GM23248 (cell line): ENCODE results near the gene PPP2R5A. TPM values are rescaled to one million over a fixed set of nuclear protein-coding genes. Genes with fewer than 3 reads are reported as not detected.
A peak's percentile ranks its signal among the peaks of the same experiment; 100 is the strongest.

Source experiments
- DNase-seq: peaks from one replicate; pipeline ENCODE4 v3.0.0-alpha.2; 2015
- H2AFZ ChIP-seq: fragments of 200-600 bp; sonication (generic); 2 replicates; pipeline ENCODE4 v1.6.1; 2016; ENCODE audit warnings: antibody characterized with exemption
- H3F3A ChIP-seq: fragments of 200-600 bp; sonication (generic); 2 replicates; pipeline ENCODE4 v1.6.1; 2016; ENCODE audit warnings: mild to moderate bottlenecking, antibody characterized with exemption, mixed run types; ENCODE audit not compliant: insufficient read depth
- H3K27ac ChIP-seq: fragments of 200-600 bp; sonication (generic); 2 replicates; pipeline ENCODE4 v1.5.1; 2016; ENCODE audit warnings: mild to moderate bottlenecking
- H3K27me3 ChIP-seq: fragments of 200-600 bp; sonication (generic); replicated peaks from 2 replicates; pipeline ENCODE4 v1.6.1; 2016; ENCODE audit warnings: mild to moderate bottlenecking; ENCODE audit not compliant: insufficient read depth
- H3K36me3 ChIP-seq: fragments of 200-600 bp; sonication (generic); 2 replicates; pipeline ENCODE4 v1.6.1; 2016; ENCODE audit warnings: low read depth, mild to moderate bottlenecking
- H3K4me1 ChIP-seq: fragments of 200-600 bp; sonication (generic); 2 replicates; pipeline ENCODE4 v1.6.1; 2016; ENCODE audit warnings: mild to moderate bottlenecking; ENCODE audit not compliant: insufficient read depth
- H3K4me2 ChIP-seq: fragments of 200-600 bp; sonication (generic); one replicate; pipeline ENCODE4 v1.6.1; 2016; ENCODE audit warnings: mild to moderate bottlenecking; ENCODE audit not compliant: unreplicated experiment
- H3K4me3 ChIP-seq: fragments of 200-600 bp; sonication (generic); 2 replicates; pipeline ENCODE4 v1.5.1; 2016; ENCODE audit warnings: mild to moderate bottlenecking
- H3K79me2 ChIP-seq: fragments of 200-600 bp; sonication (generic); 2 replicates; pipeline ENCODE4 v1.6.1; 2016; ENCODE audit warnings: mild to moderate bottlenecking; ENCODE audit not compliant: insufficient read depth
- H3K9ac ChIP-seq: fragments of 200-600 bp; sonication (generic); 2 replicates; pipeline ENCODE4 v1.6.1; 2016; ENCODE audit warnings: mild to moderate bottlenecking
- H3K9me2 ChIP-seq: fragments of 200-600 bp; sonication (generic); 2 replicates; pipeline ENCODE4 v1.6.1; 2016; ENCODE audit warnings: mixed run types, mild to moderate bottlenecking, moderate library complexity; ENCODE audit not compliant: insufficient read depth
- H3K9me3 ChIP-seq: fragments of 200-600 bp; sonication (generic); one replicate; pipeline ENCODE4 v1.6.1; 2017; ENCODE audit warnings: low read depth
- H4K20me1 ChIP-seq: fragments of 200-600 bp; sonication (generic); 2 replicates; pipeline ENCODE4 v1.6.0; 2016; ENCODE audit not compliant: insufficient read depth
- EZH2 ChIP-seq: fragments of 200-600 bp; sonication (generic); IDR thresholded peaks from 2 replicates; pipeline ENCODE4 v1.6.1; 2018; ENCODE audit warnings: antibody characterized with exemption, mild to moderate bottlenecking; ENCODE audit not compliant: insufficient read depth, poor library complexity, severe bottlenecking
- EZH2phosphoT487 ChIP-seq: fragments of 200-600 bp; sonication (generic); IDR thresholded peaks from 2 replicates; pipeline ENCODE4 v1.6.1; 2018; ENCODE audit warnings: antibody characterized with exemption, moderate library complexity, mild to moderate bottlenecking, low read depth; ENCODE audit not compliant: insufficient read depth
- WGBS, 2 experiments: methylation state at CpG; one replicate each; pipeline ENCODE4 v1.1.6; 2015 to 2017; ENCODE audit warnings: low lambda C conversion rate in 2 of 2, low coverage in 1 of 2; ENCODE audit errors: missing lambda C conversion rate in 2 of 2; 5-methylcytosine and 5-hydroxymethylcytosine counted together
- in situ Hi-C: fragments of 300-500 bp; cut with MboI; formaldehyde crosslinking; loops from 2 replicates; pipeline ENCODE4 v1.15.0; 2020
- polyA plus RNA-seq: library from polyadenylated mRNA; unstranded; fragments of >200 nt; fragmentation: Nextera tagmentation; extraction: Ambion mirVana; gene quantifications from 2 replicates; pipeline ENCODE4 v1.2.1, GENCODE V29; 2016
- total RNA-seq: library from RNA; depleted of rRNA; stranded (reverse); fragments of >200 nt; shearing (Covaris generic); gene quantifications from 2 replicates; pipeline ENCODE4 v1.2.3, GENCODE V29; 2014

PPP2R5A gene
- total and polyA plus RNA-seq, 2 experiments from 2014 or later = 13.9 to 31.7 TPM

- Histone ChIP-seq H3K27ac (no peak overlapping the region), H4K20me1 (no peaks in the 10 kb centered on the region), H3K9me3 (no peaks in the 10 kb centered on the region), H3K9ac (no peak overlapping the region), H3K4me2 (no peak overlapping the region), H3K36me3 (peaks cover 4% of the 10 kb centered on the region; the same call in 1 of the 2 replicates), H3K4me1 (peaks cover 27% of the 10 kb centered on the region), H3F3A (peaks cover 29% of the 10 kb centered on the region), H3K9me2 (no peaks in the 10 kb centered on the region), H3K4me3 (no peak overlapping the region), H3K27me3 (no peaks in the 10 kb centered on the region), H2AFZ (no peak overlapping the region), H3K79me2 (peaks cover 87% of the 10 kb centered on the region)
- TF ChIP-seq EZH2phosphoT487 (no peak), EZH2 (no peak)
- in situ Hi-C loops = no loop called here
- no peak for DNase-seq
These were observed 24.8 kb downstream of the PPP2R5A start for GRCh38 chr1:212309967-212310366.

- Histone ChIP-seq H4K20me1 (no peaks in the 10 kb centered on the region), H3K4me1 (peaks cover 27% of the 10 kb centered on the region), H3K27ac (no peak overlapping the region), H3K79me2 (peaks cover 87% of the 10 kb centered on the region), H3K9ac (no peak overlapping the region), H2AFZ (no peak overlapping the region), H3K4me3 (no peak overlapping the region), H3F3A (peaks cover 29% of the 10 kb centered on the region), H3K4me2 (no peak overlapping the region), H3K36me3 (peaks cover 4% of the 10 kb centered on the region; the same call in 1 of the 2 replicates), H3K27me3 (no peaks in the 10 kb centered on the region), H3K9me2 (no peaks in the 10 kb centered on the region), H3K9me3 (no peaks in the 10 kb centered on the region)
- WGBS, 2 experiments = 74 to 78% methylated on average over 3 of the region's 3 CpGs
- TF ChIP-seq EZH2 = no peak
- DNase-seq = no peak
- in situ Hi-C loops = no loop called here
These were observed 25.2 kb downstream of the PPP2R5A start for GRCh38 chr1:212310383-212310782.

GRCh38 chr1:212311836-212312497, 26.8 kb downstream of the PPP2R5A start:
- no peaks in the 10 kb centered on the region for H4K20me1 ChIP-seq
- H3K9me3 ChIP-seq = no peaks in the 10 kb centered on the region
- H2AFZ ChIP-seq = no peak overlapping the region
- no peaks in the 10 kb centered on the region for H3K9me2 ChIP-seq
- H3K4me3 ChIP-seq = no peak overlapping the region
- H3K27me3 ChIP-seq = no peaks in the 10 kb centered on the region
- peaks cover 4% of the 10 kb centered on the region; the same call in 1 of the 2 replicates for H3K36me3 ChIP-seq
- H3K27ac ChIP-seq = peak overlapping the region; percentile 57
- H3K4me2 ChIP-seq = peak overlapping the region; percentile 56
- H3K4me1 ChIP-seq = peaks cover 31% of the 10 kb centered on the region
- in situ Hi-C loops = no loop called here
- peaks cover 87% of the 10 kb centered on the region for H3K79me2 ChIP-seq
- H3K9ac ChIP-seq = peak overlapping the region; percentile 14; the same call in 1 of the 2 replicates
- no peak for TF ChIP-seq EZH2phosphoT487
- TF ChIP-seq EZH2 = no peak
- WGBS, 2 experiments = 28 to 36% methylated on average over 2 of the region's 2 CpGs
- peaks cover 29% of the 10 kb centered on the region for H3F3A ChIP-seq
- peak; percentile 73 for DNase-seq

- Histone ChIP-seq H3K79me2 (peaks cover 87% of the 10 kb centered on the region), H3K4me3 (no peak overlapping the region)
- TF ChIP-seq EZH2 = no peak
- no peak for TF ChIP-seq EZH2phosphoT487
These were observed 28.4 kb downstream of the PPP2R5A start for GRCh38 chr1:212313616-212314015.

GRCh38 chr1:212315184-212315583, 30.0 kb downstream of the PPP2R5A start:
- Histone ChIP-seq H2AFZ (no peak overlapping the region), H3K9ac (no peak overlapping the region), H3K4me2 (no peak overlapping the region), H4K20me1 (no peaks in the 10 kb centered on the region), H3K27me3 (no peaks in the 10 kb centered on the region), H3K9me3 (no peaks in the 10 kb centered on the region), H3K4me1 (peaks cover 40% of the 10 kb centered on the region), H3K27ac (no peak overlapping the region), H3F3A (peaks cover 29% of the 10 kb centered on the region), H3K79me2 (peaks cover 79% of the 10 kb centered on the region), H3K9me2 (no peaks in the 10 kb centered on the region), H3K36me3 (no peaks in the 10 kb centered on the region), H3K4me3 (no peak overlapping the region)
- TF ChIP-seq EZH2phosphoT487 (no peak), EZH2 (no peak)
- in situ Hi-C loops = no loop called here
- DNase-seq = no peak
- WGBS, 2 experiments = 95 to 99% methylated on average over 2 of the region's 2 CpGs

More at GRCh38 chr1:212313616-212314015, 28.4 kb downstream of the PPP2R5A start:
- H3K27me3 ChIP-seq = no peaks in the 10 kb centered on the region
- peaks cover 29% of the 10 kb centered on the region for H3F3A ChIP-seq
- no peak overlapping the region for H2AFZ ChIP-seq
- peak overlapping the region; percentile 32 for H3K27ac ChIP-seq
- 0 to 4% methylated on average over 2 of the region's 2 CpGs for WGBS, 2 experiments
- H3K4me2 ChIP-seq = peak overlapping the region; percentile 41
- no peak overlapping the region for H3K9ac ChIP-seq
- peaks cover 3% of the 10 kb centered on the region; the same call in 1 of the 2 replicates for H3K36me3 ChIP-seq
- H3K4me1 ChIP-seq = peaks cover 40% of the 10 kb centered on the region
- in situ Hi-C loops = no loop called here
- no peaks in the 10 kb centered on the region for H3K9me2 ChIP-seq
- DNase-seq = peak; percentile 85
- H3K9me3 ChIP-seq = no peaks in the 10 kb centered on the region
- H4K20me1 ChIP-seq = no peaks in the 10 kb centered on the region
